Left kidney (tissue), 8 donors: ENCODE results near the gene TIGD7. TPM values are rescaled to one million over a fixed set of nuclear protein-coding genes. Genes with fewer than 3 reads are reported as not detected.

Experiments
- DNase-seq: peaks from one replicate; pipeline ENCODE4 v3.0.0-alpha.2; 2013
- long read RNA-seq, 8 donors: transcript quantifications; one replicate each; lab custom pipeline, GENCODE V29; 2026
- polyA plus RNA-seq: library from polyadenylated mRNA; unstranded; fragments of 120-200 nt; gene quantifications from one replicate; pipeline ENCODE4 v1.2.1, GENCODE V29; 2013; ENCODE audit not compliant: insufficient read length

Gene TIGD7
- polyA plus RNA-seq = 13.3 TPM
- long read RNA-seq, donor 1, transcript TIGD7-201 (2 exons, 3,612 nt) = major isoform, 5 of 6 reads
- long read RNA-seq, donor 1, partial matches to known transcripts = 0 of 6 reads
- long read RNA-seq, donor 1, other reads (novel, unspliced or antisense) = 0 of 6 reads
- long read RNA-seq, donor 2, partial matches to known transcripts = 0 of 7 reads
- long read RNA-seq, donor 2, other reads (novel, unspliced or antisense) = 0 of 7 reads
- long read RNA-seq, donor 3, partial matches to known transcripts = 0 of 1 reads
- long read RNA-seq, donor 3, other reads (novel, unspliced or antisense) = 0 of 1 reads
- long read RNA-seq, donor 4, partial matches to known transcripts = 0 of 1 reads
- long read RNA-seq, donor 4, other reads (novel, unspliced or antisense) = 0 of 1 reads
- long read RNA-seq, donor 5, transcript TIGD7-201 (2 exons, 3,612 nt) = major isoform, 5 of 7 reads
- long read RNA-seq, donor 5, partial matches to known transcripts = 0 of 7 reads
- long read RNA-seq, donor 5, other reads (novel, unspliced or antisense) = 0 of 7 reads
- long read RNA-seq, donor 6, partial matches to known transcripts = 0 of 2 reads
- long read RNA-seq, donor 6, other reads (novel, unspliced or antisense) = 0 of 2 reads
- long read RNA-seq, donor 7, partial matches to known transcripts = 0 of 6 reads
- long read RNA-seq, donor 7, other reads (novel, unspliced or antisense) = 0 of 6 reads
- long read RNA-seq, donor 8, partial matches to known transcripts = 0 of 4 reads
- long read RNA-seq, donor 8, other reads (novel, unspliced or antisense) = 0 of 4 reads

DNA sequence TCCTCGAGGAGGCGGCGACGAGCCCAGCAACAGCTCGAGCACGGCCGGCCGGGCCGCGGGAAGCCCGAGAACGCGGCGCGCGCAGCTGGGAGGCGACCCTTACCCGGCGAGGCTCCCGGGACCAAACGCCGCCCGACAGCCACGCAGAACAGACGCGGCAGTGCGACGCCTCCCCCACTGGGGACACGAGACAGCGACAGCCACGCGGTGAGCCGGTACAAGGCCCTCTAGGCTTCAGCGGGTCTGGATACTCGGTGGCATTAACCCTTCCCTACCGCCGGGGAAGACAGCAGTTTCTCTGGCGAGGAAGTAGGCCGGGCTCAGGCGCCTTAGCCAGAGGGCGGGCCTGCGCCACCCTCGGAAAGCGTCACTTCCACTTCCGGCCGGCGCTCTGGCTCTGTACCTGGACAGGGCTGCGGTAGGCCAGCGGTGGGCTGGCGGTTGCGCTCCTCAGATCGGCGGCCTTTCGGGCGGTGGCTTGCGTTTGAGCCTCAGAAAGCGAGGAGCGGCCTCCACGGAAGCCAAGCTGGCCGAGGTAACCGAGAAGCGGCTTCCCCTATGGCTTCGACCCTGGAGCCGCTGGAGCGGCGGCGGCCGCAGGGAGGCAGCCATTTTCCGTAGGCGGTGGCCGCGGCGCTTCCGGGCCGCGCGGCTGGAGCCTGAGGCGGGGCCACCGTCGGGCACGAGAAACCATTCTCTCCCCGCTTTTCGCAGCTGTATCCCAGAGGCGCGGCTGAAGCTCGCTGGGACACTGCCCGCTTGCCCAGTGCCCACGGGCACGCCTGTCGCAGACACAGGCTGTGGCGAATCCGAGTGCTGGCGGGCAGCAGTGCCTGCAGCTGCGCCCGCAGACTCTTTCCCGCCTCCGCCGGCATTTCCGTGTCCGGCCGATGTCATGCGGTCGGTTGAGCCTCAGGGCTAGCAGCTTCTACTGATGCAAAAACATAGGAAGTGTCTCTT lies at the start of gene TIGD7, which contains the start of gene ZNF75A:
TIGD7 (minus strand) TSS at position 322 of the 960 bp plus-strand sequence. CDS start 4,816 bp downstream, outside the sequence.
ZNF75A (plus strand) TSS at position 389 of the 960 bp plus-strand sequence. CDS start 2,932 bp downstream, outside the sequence.
- peak; percentile 89 for DNase-seq

DNA sequence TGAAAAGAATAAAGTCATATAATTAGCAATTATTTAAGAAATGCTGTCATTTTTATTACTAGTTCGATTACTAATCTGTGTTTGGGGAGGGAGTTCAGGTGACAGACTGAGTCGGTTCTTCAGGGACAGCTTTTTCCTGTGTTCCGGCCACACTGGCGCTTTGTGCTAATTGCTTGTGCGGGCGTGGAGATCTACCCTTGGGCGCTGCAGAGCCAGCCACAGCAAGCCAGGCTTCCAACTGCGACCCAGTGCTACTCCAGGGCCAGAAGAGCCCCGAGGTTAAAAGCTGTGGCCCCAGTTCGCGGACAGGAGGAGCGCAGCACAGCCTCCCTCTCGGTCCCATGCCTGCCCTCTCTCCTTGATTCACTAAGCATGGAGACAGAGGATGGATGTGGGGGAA lies 43.9 kb upstream of the TIGD7 start:
- DNase-seq = no peak

DNA sequence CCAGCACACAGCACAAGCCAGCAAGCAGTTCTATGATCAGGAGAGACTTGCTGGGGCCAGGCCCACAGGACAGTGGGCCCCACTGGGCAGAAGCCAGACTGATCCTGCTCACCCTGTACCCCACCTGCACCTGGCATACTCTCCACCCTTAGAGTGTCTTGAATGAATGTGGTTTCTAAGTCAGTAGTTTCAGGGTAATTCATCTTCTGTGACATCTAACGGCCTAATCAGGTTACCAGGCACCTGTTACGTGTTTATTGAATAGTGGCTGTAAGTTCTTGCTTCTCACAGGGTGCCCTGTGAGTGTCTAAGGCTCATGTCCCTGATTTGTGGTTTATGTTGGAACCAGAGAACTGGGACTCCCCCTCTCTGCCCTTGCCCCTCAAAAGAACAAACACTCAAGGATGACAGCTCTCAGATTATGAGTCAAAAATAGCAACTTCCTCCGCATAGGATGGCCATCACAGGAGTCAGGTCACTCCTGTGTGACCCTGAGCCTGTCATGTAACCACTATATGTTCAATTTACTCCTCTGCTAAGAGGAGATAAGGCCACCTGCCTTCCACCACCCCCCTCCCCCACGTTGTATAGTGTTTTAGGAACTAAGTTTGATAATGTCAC lies 43.4 kb upstream of the TIGD7 start:
- DNase-seq = peak; percentile 2

GRCh38 chr16:3347586-3347985 lies 42.4 kb upstream of the TIGD7 start:
- no peak for DNase-seq

DNA sequence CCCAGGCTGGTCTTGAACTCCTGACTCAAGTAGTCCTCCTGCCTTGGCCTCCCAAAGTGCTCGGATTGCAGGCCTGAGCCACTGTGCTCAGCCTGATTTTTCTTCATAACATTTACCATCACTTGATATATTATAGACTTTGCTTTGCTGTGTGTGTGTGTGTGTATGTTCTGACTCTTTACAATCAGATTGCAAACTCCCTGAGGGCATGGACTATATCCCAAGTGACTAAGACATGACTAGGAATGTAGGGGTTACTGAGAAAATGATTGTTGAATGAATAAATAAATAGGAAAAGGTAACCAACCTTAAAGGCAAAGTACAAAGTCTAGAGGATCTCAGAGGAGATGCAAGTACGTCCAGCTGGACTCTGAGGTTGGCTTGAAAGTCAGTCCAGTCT lies 40.8 kb upstream of the TIGD7 start:
- no peak for DNase-seq

GRCh38 chr16:3328643-3329042 lies 23.4 kb upstream of the TIGD7 start:
- no peak for DNase-seq

- no peak for DNase-seq
These were observed 22.9 kb upstream of the TIGD7 start for GRCh38 chr16:3328104-3328503.

DNA sequence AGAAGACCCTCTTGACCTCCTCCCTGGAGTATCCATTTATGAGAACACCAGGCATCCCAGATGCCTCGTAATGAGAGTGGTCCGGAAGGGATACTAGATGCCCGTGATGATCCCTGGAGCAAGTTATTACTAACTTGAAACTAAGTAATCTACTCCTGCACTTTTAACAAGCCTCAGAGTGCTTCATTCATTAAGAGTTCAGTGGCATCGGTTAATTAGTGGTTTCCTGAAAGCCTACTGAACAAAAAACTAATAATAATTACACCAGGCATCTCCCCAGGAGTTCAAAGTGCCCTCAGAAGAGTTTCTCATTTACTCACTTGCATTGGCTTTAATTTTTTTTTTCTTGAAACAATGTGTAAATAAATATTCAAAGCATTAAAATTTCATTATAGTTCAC lies 22.3 kb upstream of the TIGD7 start:
- DNase-seq = no peak

GRCh38 chr16:3321816-3322215 lies 16.6 kb upstream of the TIGD7 start:
- DNase-seq = no peak

- no peak for DNase-seq
These were observed 12.2 kb upstream of the TIGD7 start for GRCh38 chr16:3317315-3317999.

DNA sequence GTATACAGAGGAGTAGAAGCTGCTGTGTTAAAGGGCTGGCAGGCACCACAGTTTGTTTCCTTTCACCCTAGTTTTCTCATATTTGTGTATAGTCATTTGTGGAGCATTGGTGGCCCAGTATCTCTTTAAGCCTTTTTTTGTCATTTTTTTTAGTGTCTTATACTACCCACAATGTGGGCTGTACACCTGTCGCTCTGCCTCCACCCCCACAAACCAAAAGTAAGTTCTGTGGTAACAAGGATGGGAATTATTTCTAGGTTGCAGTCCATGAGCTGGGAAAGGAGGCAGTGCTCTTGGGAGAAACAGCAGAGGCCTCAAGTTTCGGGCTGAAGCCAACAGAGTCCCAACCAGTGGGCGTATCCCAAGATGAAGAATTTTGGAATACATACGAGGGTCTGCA lies 6.3 kb upstream of the TIGD7 start:
- no peak for DNase-seq

GRCh38 chr16:3306078-3306477 lies 848 bp upstream of the TIGD7 start:
- no peak for DNase-seq

DNA sequence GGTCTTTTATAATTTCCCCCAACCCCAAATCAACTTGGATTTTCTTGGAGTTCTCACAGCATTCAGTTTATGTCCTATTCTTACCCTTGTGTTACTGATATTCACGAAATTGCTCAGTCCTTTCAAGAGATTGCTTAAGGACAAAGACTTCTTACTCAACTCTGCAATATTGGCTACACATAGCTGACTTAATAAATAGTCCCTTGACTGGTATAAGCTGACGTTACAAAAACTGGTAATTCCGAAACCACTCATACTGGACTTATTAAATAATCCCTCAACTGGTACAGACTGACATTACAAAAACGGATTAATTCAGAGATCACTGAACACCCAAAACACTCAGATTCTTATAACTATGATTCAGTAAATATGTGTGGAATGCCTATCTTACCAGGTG lies 860 bp downstream of the TIGD7 start:
- no peak for DNase-seq

DNA sequence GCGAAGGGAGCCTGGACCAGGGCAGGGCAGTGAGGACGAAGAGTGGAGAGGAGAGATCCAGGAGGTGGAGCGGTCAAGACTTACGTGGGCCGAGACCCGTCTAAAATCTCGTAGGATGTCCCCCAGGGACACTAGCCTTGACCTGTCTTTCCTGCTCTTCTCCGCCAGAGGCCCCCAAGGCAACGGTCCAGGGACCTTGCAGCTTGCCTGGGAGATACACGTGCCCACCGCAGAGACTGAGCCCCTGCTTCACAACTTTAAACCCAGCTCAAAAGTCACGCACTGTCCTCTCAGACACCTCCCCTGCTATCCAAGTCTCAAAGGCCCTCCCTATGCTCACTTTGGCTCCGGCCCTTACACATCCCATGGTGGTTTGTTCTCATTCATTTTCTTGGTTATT lies 9.4 kb downstream of the TIGD7 start:
- no peak for DNase-seq

- no peak for DNase-seq
These were observed 10.0 kb downstream of the TIGD7 start for GRCh38 chr16:3295209-3295608.

GRCh38 chr16:3292604-3293003 lies 12.6 kb downstream of the TIGD7 start:
- no peak for DNase-seq

DNA sequence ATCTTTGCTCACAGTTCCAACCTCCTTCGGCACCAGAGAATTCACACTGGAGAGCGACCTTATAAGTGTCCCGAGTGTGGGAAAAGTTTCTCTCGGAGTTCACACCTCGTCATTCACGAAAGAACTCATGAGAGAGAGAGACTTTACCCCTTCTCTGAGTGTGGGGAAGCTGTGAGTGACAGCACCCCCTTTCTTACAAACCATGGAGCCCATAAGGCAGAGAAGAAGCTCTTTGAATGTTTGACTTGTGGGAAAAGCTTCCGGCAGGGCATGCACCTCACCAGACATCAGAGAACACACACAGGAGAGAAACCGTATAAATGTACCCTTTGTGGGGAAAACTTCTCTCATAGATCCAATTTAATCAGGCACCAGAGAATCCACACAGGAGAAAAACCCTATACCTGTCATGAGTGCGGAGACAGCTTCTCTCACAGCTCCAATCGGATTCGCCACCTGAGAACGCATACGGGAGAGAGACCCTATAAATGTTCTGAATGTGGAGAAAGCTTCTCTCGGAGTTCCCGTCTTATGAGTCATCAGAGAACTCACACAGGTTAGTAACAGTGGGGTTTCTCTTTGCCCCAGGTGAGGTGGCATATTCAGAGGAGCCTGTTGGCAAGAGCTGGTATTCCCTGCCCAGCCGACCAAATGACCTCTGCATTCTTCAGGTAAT lies 15.1 kb downstream of the TIGD7 start:
- no peak for DNase-seq

- no peak for DNase-seq
These were observed 20.1 kb downstream of the TIGD7 start for GRCh38 chr16:3285131-3285530.

- no peak for DNase-seq
These were observed 21.4 kb downstream of the TIGD7 start for GRCh38 chr16:3283543-3284447.
